HG03378 (cell line): Measurements from ENCODE around the gene KIF3C.
"Not testable (repeated sequence)": the region's sequence is repeated elsewhere in the genome, so short reads cannot be mapped to it uniquely, and the experiment has no call there.

Experiments used
- ATAC-seq: cut with Tn5 transposase; IDR thresholded peaks from one replicate; pipeline ENCODE4 v1.9.1; 2021; ENCODE audit warnings: mild to moderate bottlenecking, moderate library complexity; ENCODE audit not compliant: unreplicated experiment

Gene KIF3C

GRCh38 chr2:25920786-25921415 lies 61.4 kb downstream of the KIF3C start:
- ATAC-seq = no peak

- no peak for ATAC-seq
These were observed 62.0 kb downstream of the KIF3C start for GRCh38 chr2:25920336-25920735.

- ATAC-seq = no peak
These were observed 64.5 kb downstream of the KIF3C start for GRCh38 chr2:25917832-25918231.

- ATAC-seq = not testable (repeated sequence)
These were observed 64.9 kb downstream of the KIF3C start for GRCh38 chr2:25917411-25917810.

GRCh38 chr2:25915944-25916772 lies 66.1 kb downstream of the KIF3C start:
- not testable (repeated sequence) for ATAC-seq

GRCh38 chr2:25915411-25915810 lies 66.9 kb downstream of the KIF3C start:
- ATAC-seq = not testable (repeated sequence)

- not testable (repeated sequence) for ATAC-seq
These were observed 68.7 kb downstream of the KIF3C start for GRCh38 chr2:25913696-25913973.

- no peak for ATAC-seq
These were observed 69.2 kb downstream of the KIF3C start for GRCh38 chr2:25912851-25913695.

GRCh38 chr2:25909574-25909973 lies 72.7 kb downstream of the KIF3C start:
- not testable (repeated sequence) for ATAC-seq

- ATAC-seq = no peak
These were observed 77.2 kb downstream of the KIF3C start for GRCh38 chr2:25905126-25905525.

GRCh38 chr2:25903216-25903776 lies 79.0 kb downstream of the KIF3C start:
- ATAC-seq = no peak

GRCh38 chr2:25899404-25899970 lies 82.8 kb downstream of the KIF3C start:
- no peak for ATAC-seq

- ATAC-seq = no peak
These were observed 84.8 kb downstream of the KIF3C start for GRCh38 chr2:25897506-25897905.

GRCh38 chr2:25896308-25896707 lies 86.0 kb downstream of the KIF3C start:
- ATAC-seq = not testable (repeated sequence)

- ATAC-seq = no peak
These were observed 86.7 kb downstream of the KIF3C start for GRCh38 chr2:25895610-25896009.

GRCh38 chr2:25895018-25895417 lies 87.3 kb downstream of the KIF3C start:
- no peak for ATAC-seq

- ATAC-seq = no peak
These were observed 88.0 kb downstream of the KIF3C start for GRCh38 chr2:25894135-25894830.

GRCh38 chr2:25891672-25892071 lies 90.6 kb downstream of the KIF3C start:
- ATAC-seq = no peak

- no peak for ATAC-seq
These were observed 94.6 kb downstream of the KIF3C start for GRCh38 chr2:25887624-25888242.

- ATAC-seq = no peak
These were observed 96.4 kb downstream of the KIF3C start for GRCh38 chr2:25885933-25886332.
